HCT116 (cell line): ENCODE measurements around the gene UBE2E2.

Experiments used
- EZH2 ChIP-seq: fragments of 200-600 bp; sonication (generic); IDR thresholded peaks from 2 replicates; pipeline ENCODE4 v1.6.1; 2017; ENCODE audit warnings: antibody characterized with exemption, mixed run types
- EZH2phosphoT487 ChIP-seq: fragments of 200-600 bp; IDR thresholded peaks from 2 replicates; pipeline ENCODE4 v1.6.1; 2018; ENCODE audit warnings: antibody characterized with exemption, borderline replicate concordance
- POLR2A ChIP-seq: IDR thresholded peaks from 2 replicates; pipeline ENCODE4 v1.7.0; 2011; ENCODE audit warnings: borderline replicate concordance; ENCODE audit not compliant: insufficient read depth, insufficient read length; ENCODE audit errors: extremely low read depth
- POLR2AphosphoS5 ChIP-seq: IDR thresholded peaks from 2 replicates; pipeline ENCODE4 v1.6.1; 2011; ENCODE audit warnings: mild to moderate bottlenecking, low read depth, low read length, moderate library complexity
- SP1 ChIP-seq: IDR thresholded peaks from 2 replicates; pipeline ENCODE4 v1.6.1; 2012; ENCODE audit warnings: low read depth
- TCF7L2 ChIP-seq: IDR thresholded peaks from 2 replicates; pipeline ENCODE4 v1.7.0; 2011; ENCODE audit warnings: borderline replicate concordance, inconsistent platforms; ENCODE audit not compliant: insufficient read depth, insufficient read length; ENCODE audit errors: extremely low read depth
- YY1 ChIP-seq: IDR thresholded peaks from 2 replicates; pipeline ENCODE4 v1.6.1; 2011; ENCODE audit warnings: low read length, low read depth, moderate library complexity, mild to moderate bottlenecking; ENCODE audit not compliant: insufficient replicate concordance; ENCODE audit errors: extremely low read depth
- ZNF274 ChIP-seq: fragments of 200-500 bp; sonication (Bioruptor generic); IDR thresholded peaks from 2 replicates; pipeline ENCODE4 v1.6.1; 2014; ENCODE audit warnings: mild to moderate bottlenecking, low read depth, low read length, inconsistent platforms
- TF ChIP-seq, protein P1 (sequence below): IDR thresholded peaks from 2 replicates; pipeline ENCODE4 v1.6.1; 2012; ENCODE audit warnings: low read depth
- TF ChIP-seq, protein P2 (sequence below), 3 experiments: fragments of 200-600 bp in 1 of 3; sonication (generic) in 1 of 3; IDR thresholded peaks in 2 of 3; conservative IDR thresholded peaks in 1 of 3; 2 replicates each; pipeline ENCODE4 v1.5.1; 2012 to 2017; ENCODE audit warnings: low read depth in 2 of 3, low read length in 2 of 3, antibody characterized with exemption in 1 of 3, borderline replicate concordance in 1 of 3, control low read depth in 1 of 3, mild to moderate bottlenecking in 1 of 3, mixed read lengths in 1 of 3, mixed run types in 1 of 3, moderate library complexity in 1 of 3; ENCODE audit not compliant: insufficient read depth in 1 of 3
- TF ChIP-seq, protein P3 (sequence below): IDR thresholded peaks from 2 replicates; pipeline ENCODE4 v1.6.1; 2011; ENCODE audit warnings: mild to moderate bottlenecking, low read length, moderate library complexity; ENCODE audit not compliant: insufficient replicate concordance; ENCODE audit errors: extremely low read depth

DNA sequence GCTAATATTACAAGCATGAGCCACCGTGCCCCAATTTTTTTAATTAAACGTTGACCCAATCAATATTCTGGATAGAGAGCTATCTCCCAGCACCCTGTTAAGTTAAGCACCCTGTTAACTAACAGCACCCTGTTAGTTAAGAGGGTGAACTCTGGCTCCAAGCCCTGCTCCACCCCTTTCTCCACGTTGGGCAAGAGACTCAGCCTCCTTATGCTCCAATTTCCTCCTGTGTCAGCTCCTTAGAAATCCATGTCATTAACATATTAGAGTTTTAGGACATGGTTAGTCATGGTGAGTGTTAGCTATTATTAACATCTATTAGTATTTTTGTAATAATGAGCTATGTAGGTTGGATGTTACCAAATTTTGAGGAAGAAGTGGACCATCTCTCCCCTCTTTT is 385.4 kb downstream of the UBE2E2 start:
- TF ChIP-seq POLR2AphosphoS5 (no peak), YY1 (no peak), EZH2 (no peak), TCF7L2 (no peak), EZH2phosphoT487 (no peak), ZNF274 (no peak), POLR2A (no peak), SP1 (no peak)
- TF ChIP-seq, protein P1, sequence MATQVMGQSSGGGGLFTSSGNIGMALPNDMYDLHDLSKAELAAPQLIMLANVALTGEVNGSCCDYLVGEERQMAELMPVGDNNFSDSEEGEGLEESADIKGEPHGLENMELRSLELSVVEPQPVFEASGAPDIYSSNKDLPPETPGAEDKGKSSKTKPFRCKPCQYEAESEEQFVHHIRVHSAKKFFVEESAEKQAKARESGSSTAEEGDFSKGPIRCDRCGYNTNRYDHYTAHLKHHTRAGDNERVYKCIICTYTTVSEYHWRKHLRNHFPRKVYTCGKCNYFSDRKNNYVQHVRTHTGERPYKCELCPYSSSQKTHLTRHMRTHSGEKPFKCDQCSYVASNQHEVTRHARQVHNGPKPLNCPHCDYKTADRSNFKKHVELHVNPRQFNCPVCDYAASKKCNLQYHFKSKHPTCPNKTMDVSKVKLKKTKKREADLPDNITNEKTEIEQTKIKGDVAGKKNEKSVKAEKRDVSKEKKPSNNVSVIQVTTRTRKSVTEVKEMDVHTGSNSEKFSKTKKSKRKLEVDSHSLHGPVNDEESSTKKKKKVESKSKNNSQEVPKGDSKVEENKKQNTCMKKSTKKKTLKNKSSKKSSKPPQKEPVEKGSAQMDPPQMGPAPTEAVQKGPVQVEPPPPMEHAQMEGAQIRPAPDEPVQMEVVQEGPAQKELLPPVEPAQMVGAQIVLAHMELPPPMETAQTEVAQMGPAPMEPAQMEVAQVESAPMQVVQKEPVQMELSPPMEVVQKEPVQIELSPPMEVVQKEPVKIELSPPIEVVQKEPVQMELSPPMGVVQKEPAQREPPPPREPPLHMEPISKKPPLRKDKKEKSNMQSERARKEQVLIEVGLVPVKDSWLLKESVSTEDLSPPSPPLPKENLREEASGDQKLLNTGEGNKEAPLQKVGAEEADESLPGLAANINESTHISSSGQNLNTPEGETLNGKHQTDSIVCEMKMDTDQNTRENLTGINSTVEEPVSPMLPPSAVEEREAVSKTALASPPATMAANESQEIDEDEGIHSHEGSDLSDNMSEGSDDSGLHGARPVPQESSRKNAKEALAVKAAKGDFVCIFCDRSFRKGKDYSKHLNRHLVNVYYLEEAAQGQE, result no peak
- TF ChIP-seq, protein P2, sequence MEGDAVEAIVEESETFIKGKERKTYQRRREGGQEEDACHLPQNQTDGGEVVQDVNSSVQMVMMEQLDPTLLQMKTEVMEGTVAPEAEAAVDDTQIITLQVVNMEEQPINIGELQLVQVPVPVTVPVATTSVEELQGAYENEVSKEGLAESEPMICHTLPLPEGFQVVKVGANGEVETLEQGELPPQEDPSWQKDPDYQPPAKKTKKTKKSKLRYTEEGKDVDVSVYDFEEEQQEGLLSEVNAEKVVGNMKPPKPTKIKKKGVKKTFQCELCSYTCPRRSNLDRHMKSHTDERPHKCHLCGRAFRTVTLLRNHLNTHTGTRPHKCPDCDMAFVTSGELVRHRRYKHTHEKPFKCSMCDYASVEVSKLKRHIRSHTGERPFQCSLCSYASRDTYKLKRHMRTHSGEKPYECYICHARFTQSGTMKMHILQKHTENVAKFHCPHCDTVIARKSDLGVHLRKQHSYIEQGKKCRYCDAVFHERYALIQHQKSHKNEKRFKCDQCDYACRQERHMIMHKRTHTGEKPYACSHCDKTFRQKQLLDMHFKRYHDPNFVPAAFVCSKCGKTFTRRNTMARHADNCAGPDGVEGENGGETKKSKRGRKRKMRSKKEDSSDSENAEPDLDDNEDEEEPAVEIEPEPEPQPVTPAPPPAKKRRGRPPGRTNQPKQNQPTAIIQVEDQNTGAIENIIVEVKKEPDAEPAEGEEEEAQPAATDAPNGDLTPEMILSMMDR (IDR thresholded peaks at IDR 0.05 in 2 of 3, conservative IDR thresholded peaks at IDR 0.05 in 1 of 3; ENCODE audit: borderline replicate concordance in 1 of 3, insufficient read depth in 1 of 3, low read depth in 2 of 3, low read length in 2 of 3), result no peak
- TF ChIP-seq, protein P3, sequence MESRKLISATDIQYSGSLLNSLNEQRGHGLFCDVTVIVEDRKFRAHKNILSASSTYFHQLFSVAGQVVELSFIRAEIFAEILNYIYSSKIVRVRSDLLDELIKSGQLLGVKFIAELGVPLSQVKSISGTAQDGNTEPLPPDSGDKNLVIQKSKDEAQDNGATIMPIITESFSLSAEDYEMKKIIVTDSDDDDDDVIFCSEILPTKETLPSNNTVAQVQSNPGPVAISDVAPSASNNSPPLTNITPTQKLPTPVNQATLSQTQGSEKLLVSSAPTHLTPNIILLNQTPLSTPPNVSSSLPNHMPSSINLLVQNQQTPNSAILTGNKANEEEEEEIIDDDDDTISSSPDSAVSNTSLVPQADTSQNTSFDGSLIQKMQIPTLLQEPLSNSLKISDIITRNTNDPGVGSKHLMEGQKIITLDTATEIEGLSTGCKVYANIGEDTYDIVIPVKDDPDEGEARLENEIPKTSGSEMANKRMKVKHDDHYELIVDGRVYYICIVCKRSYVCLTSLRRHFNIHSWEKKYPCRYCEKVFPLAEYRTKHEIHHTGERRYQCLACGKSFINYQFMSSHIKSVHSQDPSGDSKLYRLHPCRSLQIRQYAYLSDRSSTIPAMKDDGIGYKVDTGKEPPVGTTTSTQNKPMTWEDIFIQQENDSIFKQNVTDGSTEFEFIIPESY, result no peak
